HEK293 (cell line): ENCODE measurements around the gene DLG1.
"Not testable (repeated sequence)": the region's sequence is repeated elsewhere in the genome, so short reads cannot be mapped to it uniquely, and the experiment has no call there.

Experiments
- CTCF ChIA-PET: fragments of 350-600 bp; formaldehyde crosslinking; extraction: SDS; loops from one replicate; lab custom pipeline; 2021; ENCODE audit warnings: antibody characterized with exemption; lab: Yijun Ruan, JAX
- POLR2A ChIA-PET: fragments of 300-600 bp; formaldehyde crosslinking; extraction: SDS; loops from one replicate; lab custom pipeline; 2020; ENCODE audit warnings: antibody characterized with exemption, inconsistent platforms; lab: Yijun Ruan, JAX
- H3K27ac ChIP-seq: fragments of 200-500 bp; sonication (Bioruptor generic); 2 replicates; pipeline ENCODE4 v1.5.1; 2014; ENCODE audit warnings: low read depth, low read length, control low read depth, inconsistent platforms; ENCODE audit errors: extremely low read depth
- H3K36me3 ChIP-seq, 2 experiments: fragments of 200-500 bp in 1 of 2; sonication (Bioruptor generic) in 1 of 2; 1 replicate in 1 of 2; 2 replicates in 1 of 2; pipeline ENCODE4 v1.5.1; 2014 to 2017; ENCODE audit warnings: inconsistent platforms in 2 of 2, low read length in 2 of 2; ENCODE audit not compliant: control insufficient read depth in 2 of 2, insufficient read depth in 1 of 2
- H3K4me1 ChIP-seq: fragments of 200-500 bp; sonication (Bioruptor generic); 2 replicates; pipeline ENCODE4 v1.5.1; 2014; ENCODE audit warnings: mild to moderate bottlenecking, low read length, inconsistent platforms; ENCODE audit not compliant: control insufficient read depth, insufficient read depth
- H3K4me3 ChIP-seq: 2 replicates; pipeline ENCODE4 v1.5.1; 2011; ENCODE audit warnings: low read depth, mild to moderate bottlenecking, control low read depth, low read length, moderate library complexity
- H3K9me3 ChIP-seq: fragments of 200-500 bp; sonication (Bioruptor generic); 2 replicates; pipeline ENCODE4 v1.5.1; 2014; ENCODE audit warnings: low read depth, low read length, inconsistent platforms; ENCODE audit not compliant: control insufficient read depth, insufficient read depth
- SALL2 ChIP-seq: fragments of 450-650 bp; formaldehyde crosslinking; IDR thresholded peaks from 2 replicates; pipeline ENCODE4 v1.5.0; 2017; ENCODE audit warnings: missing biosample characterization, mild to moderate bottlenecking, missing genetic modification characterization, borderline replicate concordance
- SCRT1 ChIP-seq: fragments of 450-650 bp; formaldehyde crosslinking; IDR thresholded peaks from 2 replicates; pipeline ENCODE4 v1.5.1; 2016; ENCODE audit warnings: missing biosample characterization, missing genetic modification characterization, borderline replicate concordance
- ZNF146 ChIP-seq: fragments of 450-650 bp; formaldehyde crosslinking; IDR thresholded peaks from 2 replicates; pipeline ENCODE4 v1.5.1; 2016; ENCODE audit warnings: missing biosample characterization, missing genetic modification characterization
- ZNF169 ChIP-seq: fragments of 450-650 bp; formaldehyde crosslinking; IDR thresholded peaks from 2 replicates; pipeline ENCODE4 v1.5.1; 2016; ENCODE audit warnings: missing biosample characterization, missing genetic modification characterization
- ZNF211 ChIP-seq: fragments of 450-650 bp; formaldehyde crosslinking; IDR thresholded peaks from 2 replicates; pipeline ENCODE4 v1.5.1; 2016; ENCODE audit warnings: low read depth, missing biosample characterization, missing genetic modification characterization
- ZNF214 ChIP-seq: fragments of 450-650 bp; formaldehyde crosslinking; IDR thresholded peaks from 2 replicates; pipeline ENCODE4 v1.5.1; 2017; ENCODE audit warnings: missing biosample characterization, mild to moderate bottlenecking, missing genetic modification characterization, borderline replicate concordance
- ZNF223 ChIP-seq: fragments of 450-650 bp; formaldehyde crosslinking; IDR thresholded peaks from 2 replicates; pipeline ENCODE4 v1.5.1; 2016; ENCODE audit warnings: missing biosample characterization, missing genetic modification characterization
- ZNF302 ChIP-seq: fragments of 450-650 bp; formaldehyde crosslinking; IDR thresholded peaks from 2 replicates; pipeline ENCODE4 v1.5.1; 2016; ENCODE audit warnings: missing biosample characterization, missing genetic modification characterization, low read depth
- ZNF404 ChIP-seq: fragments of 450-650 bp; formaldehyde crosslinking; IDR thresholded peaks from 2 replicates; pipeline ENCODE4 v1.5.1; 2017; ENCODE audit warnings: missing biosample characterization, missing genetic modification characterization
- ZNF560 ChIP-seq: fragments of 450-650 bp; formaldehyde crosslinking; IDR thresholded peaks from 2 replicates; pipeline ENCODE4 v1.5.1; 2017; ENCODE audit warnings: missing biosample characterization, missing genetic modification characterization, borderline replicate concordance
- ZNF629 ChIP-seq: fragments of 450-650 bp; formaldehyde crosslinking; IDR thresholded peaks from 2 replicates; pipeline ENCODE4 v1.5.1; 2017; ENCODE audit warnings: missing biosample characterization, missing genetic modification characterization
- ZNF701 ChIP-seq: fragments of 450-650 bp; formaldehyde crosslinking; IDR thresholded peaks from 2 replicates; pipeline ENCODE4 v1.5.1; 2016; ENCODE audit warnings: missing biosample characterization, missing genetic modification characterization
- ZXDB ChIP-seq: fragments of 450-650 bp; formaldehyde crosslinking; IDR thresholded peaks from 2 replicates; pipeline ENCODE4 v1.5.1; 2016; ENCODE audit warnings: missing biosample characterization, missing genetic modification characterization
- TF ChIP-seq, protein P1 (sequence below): fragments of 450-650 bp; formaldehyde crosslinking; IDR thresholded peaks from 2 replicates; pipeline ENCODE4 v1.5.1; 2016; ENCODE audit warnings: missing biosample characterization, missing genetic modification characterization
- TF ChIP-seq, protein P2 (sequence below): fragments of 450-650 bp; formaldehyde crosslinking; IDR thresholded peaks from 2 replicates; pipeline ENCODE4 v1.5.1; 2016; ENCODE audit warnings: missing biosample characterization, missing genetic modification characterization, borderline replicate concordance

The DLG1 gene

DNA sequence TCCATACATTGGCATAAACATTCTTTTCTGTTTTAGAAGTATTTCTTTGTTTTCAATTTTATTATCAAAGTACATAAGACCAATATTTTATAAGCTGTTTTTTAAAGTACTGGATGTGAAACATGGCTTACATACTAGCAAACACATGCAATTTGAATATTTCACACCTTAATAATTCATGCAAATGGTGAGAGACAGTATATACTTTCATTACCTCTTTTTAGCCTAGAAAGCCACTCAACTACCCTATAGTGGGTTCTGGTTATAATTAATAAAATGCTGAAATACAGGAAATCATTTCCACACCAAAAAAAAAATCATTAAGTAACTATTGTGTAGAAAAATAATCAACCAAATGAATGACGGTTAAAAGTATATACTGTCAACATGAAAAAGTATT, 230.3 kb downstream of the DLG1 start (continued):
- no peak for TF ChIP-seq ZNF214 (tag by site-specific recombination)
- no peak for TF ChIP-seq ZNF211 (tag by site-specific recombination)
- TF ChIP-seq, protein P1, sequence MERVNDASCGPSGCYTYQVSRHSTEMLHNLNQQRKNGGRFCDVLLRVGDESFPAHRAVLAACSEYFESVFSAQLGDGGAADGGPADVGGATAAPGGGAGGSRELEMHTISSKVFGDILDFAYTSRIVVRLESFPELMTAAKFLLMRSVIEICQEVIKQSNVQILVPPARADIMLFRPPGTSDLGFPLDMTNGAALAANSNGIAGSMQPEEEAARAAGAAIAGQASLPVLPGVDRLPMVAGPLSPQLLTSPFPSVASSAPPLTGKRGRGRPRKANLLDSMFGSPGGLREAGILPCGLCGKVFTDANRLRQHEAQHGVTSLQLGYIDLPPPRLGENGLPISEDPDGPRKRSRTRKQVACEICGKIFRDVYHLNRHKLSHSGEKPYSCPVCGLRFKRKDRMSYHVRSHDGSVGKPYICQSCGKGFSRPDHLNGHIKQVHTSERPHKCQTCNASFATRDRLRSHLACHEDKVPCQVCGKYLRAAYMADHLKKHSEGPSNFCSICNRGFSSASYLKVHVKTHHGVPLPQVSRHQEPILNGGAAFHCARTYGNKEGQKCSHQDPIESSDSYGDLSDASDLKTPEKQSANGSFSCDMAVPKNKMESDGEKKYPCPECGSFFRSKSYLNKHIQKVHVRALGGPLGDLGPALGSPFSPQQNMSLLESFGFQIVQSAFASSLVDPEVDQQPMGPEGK (tag by site-specific recombination), result no peak

DNA sequence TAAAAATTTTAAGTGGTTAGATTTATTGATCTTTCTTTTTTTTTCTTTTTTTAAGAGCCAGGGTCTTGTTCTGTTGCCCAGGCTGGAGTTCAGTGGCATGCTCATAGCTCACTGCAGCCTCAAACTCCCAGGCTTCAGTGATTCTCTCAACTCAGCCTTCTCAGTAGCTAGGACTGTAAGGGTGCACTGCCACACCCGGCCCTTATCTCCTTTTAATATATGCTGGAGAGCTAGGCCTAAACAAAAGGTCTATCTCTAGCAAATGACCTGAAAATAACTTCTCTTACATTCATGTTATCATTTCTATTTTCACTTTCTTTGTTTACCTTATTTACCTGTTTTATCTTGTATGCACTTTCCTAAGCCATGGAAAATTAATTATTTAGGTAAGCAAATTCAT, 233.6 kb downstream of the DLG1 start:
- peaks cover 6 to 54% of the 10 kb centered on the region in 2 experiments; a peak in 2 of 3 replicates for H3K36me3 ChIP-seq
- no peaks in the 10 kb centered on the region for H3K4me1 ChIP-seq
- TF ChIP-seq ZNF146 (tag by site-specific recombination) (no peak), SALL2 (tag by site-specific recombination) (no peak), ZNF701 (tag by site-specific recombination) (no peak), ZNF223 (tag by site-specific recombination) (no peak), ZNF302 (tag by site-specific recombination) (no peak)
- H3K27ac ChIP-seq, result no peak overlapping the region
- ChIA-PET CTCF (interaction anchor here (0.6 kb wide), 2 partner anchors 140 to 338 kb away, joined by 3 to 4 read pairs; no protein-coding TSS in a partner anchor), POLR2A (no interaction called here)
- no peak overlapping the region for H3K4me3 ChIP-seq
- H3K9me3 ChIP-seq, result no peaks in the 10 kb centered on the region

DNA sequence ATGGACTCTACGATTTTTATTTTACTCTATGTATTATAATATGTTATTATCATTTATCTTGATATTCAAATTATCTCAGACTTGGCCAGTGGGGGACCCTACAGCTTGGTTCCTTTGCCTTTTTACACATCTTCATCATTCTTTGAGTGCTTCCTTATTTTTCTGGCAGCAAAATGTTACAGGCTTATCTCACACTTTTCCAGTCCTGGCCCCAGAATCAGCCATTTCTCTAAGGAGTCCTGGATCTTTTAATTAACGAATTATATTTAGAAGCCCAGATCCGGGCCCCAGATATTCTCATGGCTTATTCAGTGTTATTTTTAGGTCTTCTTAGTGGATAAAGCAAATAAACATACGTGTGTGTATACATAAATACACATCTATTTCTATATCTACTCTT, 236.0 kb downstream of the DLG1 start:
- no peaks in the 10 kb centered on the region for H3K9me3 ChIP-seq
- CTCF ChIA-PET, result no interaction called here
- H3K4me3 ChIP-seq, result no peak overlapping the region
- POLR2A ChIA-PET, result no interaction called here
- H3K36me3 ChIP-seq, result peaks cover 20 to 76% of the 10 kb centered on the region in 2 experiments; a peak in 2 of 3 replicates
- H3K27ac ChIP-seq, result no peak overlapping the region
- no peak for TF ChIP-seq ZNF629 (tag by site-specific recombination)
- no peak for TF ChIP-seq ZXDB (tag by site-specific recombination)
- no peak for TF ChIP-seq SCRT1 (tag by site-specific recombination)
- TF ChIP-seq ZNF302 (tag by site-specific recombination), result no peak
- TF ChIP-seq ZNF169, result no peak
- TF ChIP-seq, protein P2, sequence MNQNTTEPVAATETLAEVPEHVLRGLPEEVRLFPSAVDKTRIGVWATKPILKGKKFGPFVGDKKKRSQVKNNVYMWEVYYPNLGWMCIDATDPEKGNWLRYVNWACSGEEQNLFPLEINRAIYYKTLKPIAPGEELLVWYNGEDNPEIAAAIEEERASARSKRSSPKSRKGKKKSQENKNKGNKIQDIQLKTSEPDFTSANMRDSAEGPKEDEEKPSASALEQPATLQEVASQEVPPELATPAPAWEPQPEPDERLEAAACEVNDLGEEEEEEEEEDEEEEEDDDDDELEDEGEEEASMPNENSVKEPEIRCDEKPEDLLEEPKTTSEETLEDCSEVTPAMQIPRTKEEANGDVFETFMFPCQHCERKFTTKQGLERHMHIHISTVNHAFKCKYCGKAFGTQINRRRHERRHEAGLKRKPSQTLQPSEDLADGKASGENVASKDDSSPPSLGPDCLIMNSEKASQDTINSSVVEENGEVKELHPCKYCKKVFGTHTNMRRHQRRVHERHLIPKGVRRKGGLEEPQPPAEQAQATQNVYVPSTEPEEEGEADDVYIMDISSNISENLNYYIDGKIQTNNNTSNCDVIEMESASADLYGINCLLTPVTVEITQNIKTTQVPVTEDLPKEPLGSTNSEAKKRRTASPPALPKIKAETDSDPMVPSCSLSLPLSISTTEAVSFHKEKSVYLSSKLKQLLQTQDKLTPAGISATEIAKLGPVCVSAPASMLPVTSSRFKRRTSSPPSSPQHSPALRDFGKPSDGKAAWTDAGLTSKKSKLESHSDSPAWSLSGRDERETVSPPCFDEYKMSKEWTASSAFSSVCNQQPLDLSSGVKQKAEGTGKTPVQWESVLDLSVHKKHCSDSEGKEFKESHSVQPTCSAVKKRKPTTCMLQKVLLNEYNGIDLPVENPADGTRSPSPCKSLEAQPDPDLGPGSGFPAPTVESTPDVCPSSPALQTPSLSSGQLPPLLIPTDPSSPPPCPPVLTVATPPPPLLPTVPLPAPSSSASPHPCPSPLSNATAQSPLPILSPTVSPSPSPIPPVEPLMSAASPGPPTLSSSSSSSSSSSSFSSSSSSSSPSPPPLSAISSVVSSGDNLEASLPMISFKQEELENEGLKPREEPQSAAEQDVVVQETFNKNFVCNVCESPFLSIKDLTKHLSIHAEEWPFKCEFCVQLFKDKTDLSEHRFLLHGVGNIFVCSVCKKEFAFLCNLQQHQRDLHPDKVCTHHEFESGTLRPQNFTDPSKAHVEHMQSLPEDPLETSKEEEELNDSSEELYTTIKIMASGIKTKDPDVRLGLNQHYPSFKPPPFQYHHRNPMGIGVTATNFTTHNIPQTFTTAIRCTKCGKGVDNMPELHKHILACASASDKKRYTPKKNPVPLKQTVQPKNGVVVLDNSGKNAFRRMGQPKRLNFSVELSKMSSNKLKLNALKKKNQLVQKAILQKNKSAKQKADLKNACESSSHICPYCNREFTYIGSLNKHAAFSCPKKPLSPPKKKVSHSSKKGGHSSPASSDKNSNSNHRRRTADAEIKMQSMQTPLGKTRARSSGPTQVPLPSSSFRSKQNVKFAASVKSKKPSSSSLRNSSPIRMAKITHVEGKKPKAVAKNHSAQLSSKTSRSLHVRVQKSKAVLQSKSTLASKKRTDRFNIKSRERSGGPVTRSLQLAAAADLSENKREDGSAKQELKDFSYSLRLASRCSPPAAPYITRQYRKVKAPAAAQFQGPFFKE (tag by site-specific recombination), result no peak
- no peak for TF ChIP-seq ZNF560 (tag by site-specific recombination)
- no peak for TF ChIP-seq ZNF404
- H3K4me1 ChIP-seq, result no peaks in the 10 kb centered on the region

DNA sequence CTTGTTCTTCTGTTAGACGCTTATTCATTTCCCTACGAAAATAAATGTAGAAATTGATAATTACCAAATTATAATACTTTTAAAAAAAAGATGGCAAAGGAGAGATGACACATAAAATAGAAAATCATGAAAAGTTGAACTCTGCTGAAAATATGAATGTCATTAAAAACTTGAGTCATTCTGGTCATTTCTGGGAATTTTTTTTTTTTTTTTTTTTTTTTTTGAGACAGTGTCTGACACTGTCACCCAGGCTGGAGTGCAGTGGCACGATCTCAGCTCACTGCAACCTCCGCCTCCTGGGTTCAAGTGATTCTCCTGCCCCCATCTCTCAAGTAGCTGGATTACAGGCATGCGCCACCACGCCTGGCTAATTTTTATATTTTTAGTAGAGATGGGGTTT, 246.8 kb downstream of the DLG1 start:
- H3K27ac ChIP-seq, H3K9me3 ChIP-seq, POLR2A ChIA-PET, H3K4me3 ChIP-seq, H3K4me1 ChIP-seq: not testable (repeated sequence)
- CTCF ChIA-PET, result interaction anchor here (1.3 kb wide), 1 partner anchor 22 kb away, joined by 3 read pairs; no protein-coding TSS in a partner anchor
- peaks cover 8 to 41% of the 10 kb centered on the region in 2 experiments for H3K36me3 ChIP-seq
